HCT116 (cell line): ENCODE data around the gene PPHLN1. TPM values are rescaled to one million over a fixed set of nuclear protein-coding genes. Genes with fewer than 3 reads are reported as not detected.

Experiments used
- ATAC-seq: fragments of 200-7000 bp; cut with Tn5 transposase; 2 replicates; pipeline ENCODE4 v1.9.1; 2020; ENCODE audit warnings: mild to moderate bottlenecking, moderate library complexity
- BruUV-seq: library from RNA; stranded (reverse); fragments of 400-500 nt; replicated peaks from 2 replicates; lab custom pipeline; 2021; lab: Mats Ljungman, UMichigan
- CTCF ChIA-PET: fragments of 300-600 bp; sonication (Branson Sonifier 250); formaldehyde crosslinking; loops from one replicate; lab custom pipeline; 2021; ENCODE audit warnings: antibody characterized with exemption; lab: Charles Lee
- POLR2A ChIA-PET: fragments of 300-600, 350-600 bp; sonication (Branson Sonifier 250); formaldehyde crosslinking; loops from one replicate; lab custom pipeline; 2021; ENCODE audit warnings: antibody characterized with exemption; lab: Charles Lee
- RAD21 ChIA-PET, 2 experiments: fragments of 300-600 bp; sonication (Branson Sonifier 250); formaldehyde crosslinking; loops; one replicate each; lab custom pipeline; 2023; ENCODE audit warnings: low total read pairs in 2 of 2; ENCODE audit not compliant: uncharacterized antibody in 2 of 2, unreplicated experiment in 2 of 2, low non-redundant PET in 1 of 2; lab: Charles Lee
- DNase-seq: peaks from one replicate; pipeline ENCODE4 v3.0.0-alpha.2; 2010; ENCODE audit warnings: low read depth, low spot score
- H2AFZ ChIP-seq: fragments of 200-600 bp; shearing (Covaris generic), sonication (generic); 2 replicates; pipeline ENCODE4 v1.6.1; 2017; ENCODE audit warnings: low read depth, mixed run types, mixed read lengths, antibody characterized with exemption, low read length; ENCODE audit not compliant: poor library complexity, severe bottlenecking
- H3K27ac ChIP-seq: 2 replicates; pipeline ENCODE4 v1.5.1; 2012; ENCODE audit warnings: low read depth, low read length
- H3K27me3 ChIP-seq: fragments of 200-600 bp; sonication (generic); 2 replicates; pipeline ENCODE4 v1.6.1; 2016; ENCODE audit warnings: mixed run types, low read length, mixed read lengths; ENCODE audit not compliant: insufficient read depth
- H3K36me3 ChIP-seq, 2 experiments: fragments of 200-500 bp in 1 of 2; fragments of 200-600 bp in 1 of 2; sonication (Bioruptor generic) in 1 of 2; sonication (generic) in 1 of 2; 2 replicates each; pipeline versions ENCODE4 v1.5.1 to v1.6.1; 2014 to 2016; ENCODE audit warnings: low read length in 2 of 2, inconsistent platforms in 1 of 2, mixed read lengths in 1 of 2, mixed run types in 1 of 2; ENCODE audit not compliant: insufficient read depth in 2 of 2, control insufficient read depth in 1 of 2
- H3K4me1 ChIP-seq, 2 experiments: fragments of 200-600 bp in 1 of 2; sonication (generic) in 1 of 2; 2 replicates each; pipeline versions ENCODE4 v1.5.1 to v1.6.1; 2012 to 2017; ENCODE audit warnings: low read length in 2 of 2, inconsistent platforms in 1 of 2, mild to moderate bottlenecking in 1 of 2, mixed read lengths in 1 of 2, mixed run types in 1 of 2, moderate library complexity in 1 of 2; ENCODE audit not compliant: insufficient read depth in 2 of 2, control insufficient read depth in 1 of 2
- H3K4me2 ChIP-seq: fragments of 200-600 bp; sonication (generic); 2 replicates; pipeline ENCODE4 v1.6.1; 2017; ENCODE audit warnings: mixed run types, low read length, mixed read lengths
- H3K4me3 ChIP-seq, 2 experiments: fragments of 200-600 bp in 1 of 2; sonication (generic) in 1 of 2; replicated peaks in 1 of 2; 2 replicates each; pipeline ENCODE4 v1.5.1; 2011 to 2016; ENCODE audit warnings: low read length in 2 of 2, control low read depth in 1 of 2, low read depth in 1 of 2, mild to moderate bottlenecking in 1 of 2, mixed read lengths in 1 of 2, mixed run types in 1 of 2
- H3K79me2 ChIP-seq: fragments of 200-600 bp; sonication (generic); 2 replicates; pipeline ENCODE4 v1.6.1; 2017; ENCODE audit warnings: mild to moderate bottlenecking, mixed run types, low read length, moderate library complexity, mixed read lengths; ENCODE audit not compliant: insufficient read depth
- H3K9ac ChIP-seq: fragments of 200-600 bp; sonication (generic); 2 replicates; pipeline ENCODE4 v1.6.1; 2016; ENCODE audit warnings: low read length, mixed read lengths
- H3K9me2 ChIP-seq: fragments of 200-600 bp; sonication (generic), shearing (Covaris generic); 2 replicates; pipeline ENCODE4 v1.6.1; 2017; ENCODE audit warnings: mixed run types, mild to moderate bottlenecking, moderate library complexity; ENCODE audit not compliant: insufficient read depth
- H3K9me3 ChIP-seq, 2 experiments: fragments of 200-500 bp in 1 of 2; fragments of 200-600 bp in 1 of 2; sonication (Bioruptor generic) in 1 of 2; sonication (generic) in 1 of 2; 2 replicates each; pipeline ENCODE4 v1.6.1; 2014 to 2017; ENCODE audit warnings: low read length in 2 of 2, mixed read lengths in 2 of 2, inconsistent platforms in 1 of 2, low read depth in 1 of 2, mild to moderate bottlenecking in 1 of 2, mixed run types in 1 of 2, moderate library complexity in 1 of 2; ENCODE audit not compliant: control insufficient read depth in 1 of 2, insufficient read depth in 1 of 2
- H4K20me1 ChIP-seq: fragments of 200-600 bp; sonication (generic), shearing (Covaris generic); 2 replicates; pipeline ENCODE4 v1.6.1; 2017; ENCODE audit warnings: mixed run types, mild to moderate bottlenecking, moderate library complexity; ENCODE audit not compliant: insufficient read depth
- CBX3 ChIP-seq: IDR thresholded peaks from 2 replicates; pipeline ENCODE4 v1.6.1; 2012; ENCODE audit warnings: low read depth
- CEBPB ChIP-seq: IDR thresholded peaks from 2 replicates; pipeline ENCODE4 v1.6.1; 2012; ENCODE audit warnings: low read depth
- CTCF ChIP-seq, 3 experiments: fragments of 200-600 bp in 1 of 3; sonication (generic) in 1 of 3; IDR thresholded peaks in 2 of 3; conservative IDR thresholded peaks in 1 of 3; 2 replicates each; pipeline ENCODE4 v1.5.1; 2012 to 2017; ENCODE audit warnings: low read depth in 2 of 3, low read length in 2 of 3, antibody characterized with exemption in 1 of 3, borderline replicate concordance in 1 of 3, control low read depth in 1 of 3, mild to moderate bottlenecking in 1 of 3, mixed read lengths in 1 of 3, mixed run types in 1 of 3, moderate library complexity in 1 of 3; ENCODE audit not compliant: insufficient read depth in 1 of 3
- EGR1 ChIP-seq: IDR thresholded peaks from 2 replicates; pipeline ENCODE4 v1.6.1; 2012; ENCODE audit warnings: low read depth
- ELF1 ChIP-seq: IDR thresholded peaks from 2 replicates; pipeline ENCODE4 v1.6.1; 2012; ENCODE audit warnings: low read depth, borderline replicate concordance
- EZH2 ChIP-seq: fragments of 200-600 bp; sonication (generic); IDR thresholded peaks from 2 replicates; pipeline ENCODE4 v1.6.1; 2017; ENCODE audit warnings: antibody characterized with exemption, mixed run types
- EZH2phosphoT487 ChIP-seq: fragments of 200-600 bp; IDR thresholded peaks from 2 replicates; pipeline ENCODE4 v1.6.1; 2018; ENCODE audit warnings: antibody characterized with exemption, borderline replicate concordance
- FOSL1 ChIP-seq: IDR thresholded peaks from 2 replicates; pipeline ENCODE4 v1.6.1; 2012; ENCODE audit warnings: low read depth
- JUND ChIP-seq: IDR thresholded peaks from 2 replicates; pipeline ENCODE4 v1.6.1; 2012
- MAX ChIP-seq: IDR thresholded peaks from 2 replicates; pipeline ENCODE4 v1.6.1; 2012
- POLR2A ChIP-seq: IDR thresholded peaks from 2 replicates; pipeline ENCODE4 v1.7.0; 2011; ENCODE audit warnings: borderline replicate concordance; ENCODE audit not compliant: insufficient read depth, insufficient read length; ENCODE audit errors: extremely low read depth
- POLR2AphosphoS5 ChIP-seq: IDR thresholded peaks from 2 replicates; pipeline ENCODE4 v1.6.1; 2011; ENCODE audit warnings: mild to moderate bottlenecking, low read depth, low read length, moderate library complexity
- RAD21 ChIP-seq: IDR thresholded peaks from 2 replicates; pipeline ENCODE4 v1.6.1; 2012; ENCODE audit warnings: low read depth, mild to moderate bottlenecking
- REST ChIP-seq: IDR thresholded peaks from 2 replicates; pipeline ENCODE4 v1.6.1; 2012; ENCODE audit warnings: low read depth
- SIN3A ChIP-seq: IDR thresholded peaks from 2 replicates; pipeline ENCODE4 v1.6.1; 2012; ENCODE audit warnings: low read depth
- SP1 ChIP-seq: IDR thresholded peaks from 2 replicates; pipeline ENCODE4 v1.6.1; 2012; ENCODE audit warnings: low read depth
- SRF ChIP-seq: IDR thresholded peaks from 2 replicates; pipeline ENCODE4 v1.6.1; 2012; ENCODE audit warnings: low read depth
- ZBTB33 ChIP-seq: IDR thresholded peaks from 2 replicates; pipeline ENCODE4 v1.6.1; 2011; ENCODE audit warnings: mild to moderate bottlenecking, low read length, moderate library complexity; ENCODE audit not compliant: insufficient replicate concordance; ENCODE audit errors: extremely low read depth
- ZFX ChIP-seq: fragments of 450-650 bp; IDR thresholded peaks from 2 replicates; pipeline ENCODE4 v1.6.1; 2017
- intact Hi-C: fragments of 100-400 bp; cut with micrococcal nuclease; formaldehyde crosslinking; loops from 2 replicates; pipeline ENCODE4 v1.10.0; 2022
- total RNA-seq: library from RNA; stranded (reverse); gene quantifications from one replicate; pipeline ENCODE4 v1.2.1, GENCODE V29; 2021; ENCODE audit not compliant: unreplicated experiment
- TF ChIP-seq, protein P1 (sequence below): IDR thresholded peaks from 2 replicates; pipeline ENCODE4 v1.6.1; 2012

The PPHLN1 gene
- total RNA-seq, 1 experiment from 2014 or later = 57.4 TPM

DNA sequence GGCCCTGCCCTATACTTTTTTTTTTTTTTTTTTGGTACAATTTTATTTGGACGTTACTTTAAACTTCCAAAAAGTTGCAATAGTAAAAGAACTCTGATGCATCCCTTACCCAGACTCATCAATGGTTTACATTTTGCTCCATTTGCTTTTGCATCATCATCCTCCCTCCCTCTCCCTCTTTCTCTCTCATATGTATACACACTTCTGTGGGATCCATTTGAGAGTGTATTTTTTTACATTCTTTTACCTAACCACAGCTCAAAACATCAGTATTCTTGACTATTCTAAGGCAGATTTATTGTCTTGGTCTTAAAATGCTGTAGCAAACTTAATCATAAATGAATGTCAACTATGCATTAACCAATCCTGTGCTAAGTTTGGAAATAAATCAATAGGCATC is 152.0 kb downstream of the PPHLN1 start:
- ChIA-PET CTCF (interaction anchor here (1.3 kb wide), 1 partner anchor 18 kb away, joined by 3 read pairs; no protein-coding TSS in a partner anchor), RAD21 (no interaction called here), POLR2A (no interaction called here)
- no peak overlapping the region for H3K4me3 ChIP-seq
- no peaks in the 10 kb centered on the region for H3K79me2 ChIP-seq
- H4K20me1 ChIP-seq = no peaks in the 10 kb centered on the region
- H3K27ac ChIP-seq = no peak overlapping the region
- no peaks in the 10 kb centered on the region for H3K9me3 ChIP-seq
- TF ChIP-seq MAX = no peak
- no peak for TF ChIP-seq REST
- TF ChIP-seq EZH2 = no peak
- TF ChIP-seq ELF1 = no peak
- TF ChIP-seq POLR2A = no peak
- no peak for TF ChIP-seq JUND
- TF ChIP-seq RAD21 = no peak
- TF ChIP-seq CBX3 = no peak
- no peak for TF ChIP-seq CEBPB
- no peak for TF ChIP-seq POLR2AphosphoS5
- no peak for TF ChIP-seq FOSL1
- no peak for TF ChIP-seq CTCF (IDR thresholded peaks at IDR 0.05 in 2 of 3, conservative IDR thresholded peaks at IDR 0.05 in 1 of 3; ENCODE audit: borderline replicate concordance in 1 of 3, insufficient read depth in 1 of 3, low read depth in 2 of 3, low read length in 2 of 3)
- TF ChIP-seq SIN3A = no peak
- TF ChIP-seq, protein P1, sequence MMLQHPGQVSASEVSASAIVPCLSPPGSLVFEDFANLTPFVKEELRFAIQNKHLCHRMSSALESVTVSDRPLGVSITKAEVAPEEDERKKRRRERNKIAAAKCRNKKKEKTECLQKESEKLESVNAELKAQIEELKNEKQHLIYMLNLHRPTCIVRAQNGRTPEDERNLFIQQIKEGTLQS = no peak
- TF ChIP-seq ZFX = no peak
- no peak for TF ChIP-seq SP1
- no peak for TF ChIP-seq SRF
- no peak for TF ChIP-seq EGR1
- TF ChIP-seq EZH2phosphoT487 = no peak
- TF ChIP-seq ZBTB33 = no peak
- no peaks in the 10 kb centered on the region for H3K9me2 ChIP-seq
- no peaks in the 10 kb centered on the region for H3K27me3 ChIP-seq
- intact Hi-C loops = no loop called here
- BruUV-seq = no TSS peak
- H3K36me3 ChIP-seq = no peaks in the 10 kb centered on the region
- no peak overlapping the region for H2AFZ ChIP-seq
- DNase-seq (no peak), ATAC-seq (no peak)
- H3K4me1 ChIP-seq = peaks cover 19 to 29% of the 10 kb centered on the region in 2 experiments
- no peak overlapping the region for H3K9ac ChIP-seq
- H3K4me2 ChIP-seq = no peak overlapping the region
